CMK (cell line): ENCODE measurements around the gene CHCT1.

ENCODE experiments used
- DNase-seq: peaks from one replicate; pipeline ENCODE4 v3.0.0-alpha.2; 2010; ENCODE audit warnings: low read depth

Gene CHCT1

DNA sequence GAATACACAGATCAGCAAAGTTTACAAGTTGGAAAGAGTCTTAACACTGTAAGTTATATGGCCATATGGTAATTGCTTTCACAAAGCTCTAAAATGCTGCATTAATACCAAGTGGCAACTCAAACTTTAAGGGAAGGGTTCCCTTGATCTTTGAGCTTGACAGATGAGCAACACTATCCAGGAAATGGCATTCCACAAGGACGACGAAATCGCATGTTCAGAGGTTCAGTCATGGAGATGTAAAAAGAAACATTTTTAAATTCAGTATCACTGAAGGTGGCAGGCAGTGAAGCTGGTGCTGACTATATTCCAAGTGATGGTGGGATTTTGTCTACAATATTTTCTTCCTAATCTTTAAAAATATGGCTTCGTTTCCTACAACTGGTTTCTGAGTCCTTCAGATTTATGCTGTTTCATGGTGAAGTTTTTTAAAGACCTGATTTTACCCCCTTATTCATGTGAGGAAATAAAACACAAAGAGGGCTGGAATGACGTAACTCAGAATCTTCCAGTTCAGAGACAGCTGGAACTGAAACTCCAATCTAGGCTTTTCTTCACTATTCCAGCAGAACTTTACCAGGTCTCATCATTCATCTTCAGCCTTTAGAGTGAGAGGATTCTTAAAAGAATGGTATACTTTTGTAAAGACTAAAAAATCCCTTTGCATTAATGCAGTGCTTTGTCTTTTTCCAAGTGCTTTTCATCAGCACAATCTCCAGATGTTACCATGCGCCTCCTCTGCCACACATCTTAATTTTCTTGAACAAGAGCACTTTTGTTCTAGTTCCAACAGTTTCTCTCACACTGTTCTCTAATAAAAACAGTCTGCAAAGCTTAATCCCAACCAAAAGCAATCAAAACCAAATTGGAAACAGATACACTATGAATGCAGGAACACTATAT, 20.2 kb downstream of the CHCT1 start:
- no peak for DNase-seq

DNA sequence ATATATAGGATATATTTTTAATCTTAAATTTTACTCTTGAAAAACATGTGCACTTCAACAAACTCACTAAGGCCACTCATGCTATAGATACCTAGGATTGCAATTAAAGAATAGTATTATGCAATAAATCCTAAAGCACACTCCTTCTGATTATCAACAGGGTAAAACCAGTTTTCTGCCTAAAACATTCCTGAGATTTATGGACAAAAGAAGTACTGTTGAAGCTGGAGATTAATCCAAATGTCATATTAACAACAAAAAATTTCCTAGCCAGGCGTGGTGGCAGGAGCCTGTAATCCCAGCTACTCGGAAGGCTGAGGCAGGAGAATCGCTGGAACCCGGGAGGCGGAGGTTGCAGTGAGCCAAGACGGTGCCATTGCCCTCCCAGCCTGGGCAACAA, 21.4 kb downstream of the CHCT1 start:
- DNase-seq, result no peak

DNA sequence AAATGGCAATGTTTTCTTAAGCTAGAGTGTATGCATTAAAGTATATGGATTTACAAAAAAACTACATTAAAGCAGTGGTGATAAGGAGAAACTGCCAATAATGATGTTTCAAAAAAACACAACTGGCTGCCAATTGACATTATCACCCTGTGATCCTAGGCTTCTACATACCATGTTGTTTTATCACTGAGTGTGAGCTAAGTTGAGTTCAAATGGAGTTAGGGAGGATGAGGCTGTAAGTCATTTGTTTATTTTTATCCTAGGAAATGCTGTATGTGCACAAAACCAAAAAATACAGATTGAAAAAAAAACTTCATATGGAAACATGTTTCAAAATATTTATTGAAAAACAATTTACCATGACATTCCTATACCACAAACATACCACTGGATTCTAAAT, 22.9 kb downstream of the CHCT1 start:
- no peak for DNase-seq

DNA sequence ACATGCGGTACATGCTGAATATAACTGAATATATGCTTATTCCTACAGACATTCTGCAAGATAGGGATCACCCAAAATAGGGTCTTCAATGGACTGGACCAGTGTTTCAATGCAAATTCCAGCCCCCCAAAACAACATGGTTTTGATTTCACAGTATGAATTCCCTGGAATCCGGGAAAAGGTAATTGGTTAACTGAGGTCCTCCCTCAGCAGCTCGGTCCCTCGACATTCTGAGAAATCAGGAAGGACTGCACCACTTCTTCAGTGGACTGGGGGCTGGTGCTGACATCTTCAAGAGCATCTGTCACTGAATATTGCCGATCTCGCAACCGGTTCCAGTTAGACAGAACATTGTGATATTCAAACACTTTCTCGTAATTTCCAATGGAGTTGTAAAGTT, 25.1 kb downstream of the CHCT1 start:
- no peak for DNase-seq

DNA sequence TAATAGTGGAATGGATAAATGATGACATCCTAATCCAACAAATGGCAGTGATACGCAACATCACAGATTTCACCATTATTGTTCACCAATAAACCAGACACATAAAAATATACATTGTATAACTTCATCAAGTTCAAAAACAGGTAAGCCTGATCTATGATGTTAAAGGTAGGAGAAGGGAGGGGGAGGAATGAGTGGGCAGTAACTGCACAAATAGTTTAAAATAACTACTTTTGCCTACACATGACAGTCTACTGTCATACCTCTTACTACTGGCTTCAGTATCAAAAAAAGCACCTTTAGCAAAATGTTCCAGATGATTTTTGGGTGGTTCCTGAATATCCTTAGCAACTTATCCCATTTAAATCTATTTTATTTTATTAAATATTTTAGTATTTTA, 28.8 kb downstream of the CHCT1 start:
- no peak for DNase-seq

DNA sequence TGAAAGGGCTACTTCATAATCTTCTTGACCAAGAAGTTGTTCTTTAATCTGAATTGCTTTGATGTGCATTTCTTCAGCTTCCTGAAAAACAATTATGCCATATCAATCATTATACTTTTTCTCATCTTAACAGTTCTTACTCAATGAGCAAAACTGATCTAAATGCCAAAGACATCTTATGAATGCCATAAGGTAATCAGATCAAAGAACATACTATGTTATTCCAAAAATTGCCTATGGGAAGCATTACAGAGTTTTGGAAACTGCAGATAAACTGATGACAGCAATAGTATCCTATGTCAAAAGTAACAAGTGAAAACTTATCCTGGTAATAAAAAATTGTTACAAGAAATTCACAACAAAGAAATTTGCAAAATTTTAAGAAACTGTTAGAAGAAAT, 29.7 kb downstream of the CHCT1 start:
- DNase-seq, result no peak

DNA sequence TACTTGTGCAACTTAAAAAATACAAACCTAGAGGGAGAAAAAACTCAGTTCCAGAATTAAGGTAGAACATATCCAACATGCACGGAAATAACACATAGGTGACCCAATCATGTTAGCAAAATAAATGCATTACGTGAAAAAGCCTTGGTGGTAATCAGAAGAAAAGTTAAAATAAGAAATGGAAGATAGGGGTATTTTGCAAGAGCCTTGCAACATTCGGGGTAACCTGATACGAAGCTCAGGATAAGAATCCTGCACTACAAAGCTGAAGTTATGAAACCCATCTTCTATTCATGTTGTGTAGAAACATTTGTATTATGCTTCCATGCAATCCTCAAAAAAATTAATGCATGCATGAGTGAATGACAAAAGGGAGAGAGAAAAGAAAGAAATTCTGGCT, 33.1 kb downstream of the CHCT1 start:
- DNase-seq, result no peak

DNA sequence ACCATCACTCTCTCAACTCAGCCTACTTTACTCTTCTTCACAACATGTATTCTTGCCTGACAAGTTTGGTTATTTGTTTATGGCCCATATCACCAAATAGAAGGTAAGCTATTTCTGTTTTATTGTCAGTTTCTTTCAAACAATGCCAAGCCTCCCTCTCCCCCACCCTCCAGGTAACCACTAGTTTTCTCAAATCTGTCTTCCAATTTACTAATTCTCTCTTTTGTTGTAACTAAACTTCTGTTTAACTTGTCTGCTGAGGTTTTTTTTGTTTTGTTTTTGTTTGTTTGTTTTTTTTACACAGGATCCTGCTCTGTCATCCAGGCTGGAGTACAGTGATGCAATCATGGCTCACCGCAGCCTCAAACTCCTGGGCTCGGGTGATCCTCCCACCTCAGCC, 34.9 kb downstream of the CHCT1 start:
- DNase-seq, result no peak

DNA sequence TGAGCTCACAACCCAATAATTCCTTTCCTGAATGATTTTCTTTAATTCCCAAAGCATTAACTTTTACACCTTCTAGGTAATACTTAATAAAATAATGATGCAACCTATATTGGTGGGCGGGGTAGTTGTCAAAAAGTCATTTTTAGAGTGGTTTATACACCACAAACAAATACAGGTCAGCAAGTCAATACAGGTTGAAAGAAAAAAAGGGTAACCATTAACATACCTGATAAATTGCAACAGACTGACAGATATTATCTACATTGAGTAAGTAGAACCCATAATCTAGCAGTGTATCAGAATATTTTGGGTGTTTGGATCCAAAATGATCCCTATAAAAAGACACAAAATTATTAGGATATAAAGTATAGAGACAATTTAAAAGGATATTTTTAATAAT, 39.3 kb downstream of the CHCT1 start:
- DNase-seq, result no peak

DNA sequence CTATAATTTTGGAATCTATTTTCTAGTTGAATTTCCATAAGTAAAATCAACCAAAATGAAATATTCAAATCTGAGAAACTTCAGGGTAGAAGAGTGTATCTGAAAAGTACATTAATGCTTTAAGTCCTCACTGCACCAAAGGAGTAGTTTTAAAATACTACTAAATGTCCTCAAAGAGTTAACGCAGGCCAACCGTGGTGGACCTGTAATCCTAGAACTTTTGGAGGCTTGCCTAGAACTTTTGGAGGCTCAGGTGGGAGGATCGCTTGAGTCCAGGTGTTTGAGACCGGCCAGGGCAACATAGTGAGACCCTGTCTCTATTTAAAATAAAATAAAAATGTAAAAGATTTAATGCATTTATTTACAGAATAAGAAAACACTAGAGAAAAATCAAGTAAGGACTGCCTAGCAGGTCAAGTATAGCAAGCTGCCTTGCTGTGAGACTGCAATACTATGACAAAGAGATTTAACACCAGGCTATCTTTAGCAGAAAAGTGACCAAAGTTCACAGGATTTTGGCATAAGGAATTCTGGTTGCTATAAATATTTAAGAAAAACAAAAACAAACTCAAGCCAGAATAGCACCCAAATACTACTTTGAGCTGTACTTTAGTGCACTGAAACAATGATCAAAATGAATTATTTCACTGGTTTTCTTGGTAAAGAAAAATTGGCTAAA, 41.0 kb downstream of the CHCT1 start:
- DNase-seq, result no peak

DNA sequence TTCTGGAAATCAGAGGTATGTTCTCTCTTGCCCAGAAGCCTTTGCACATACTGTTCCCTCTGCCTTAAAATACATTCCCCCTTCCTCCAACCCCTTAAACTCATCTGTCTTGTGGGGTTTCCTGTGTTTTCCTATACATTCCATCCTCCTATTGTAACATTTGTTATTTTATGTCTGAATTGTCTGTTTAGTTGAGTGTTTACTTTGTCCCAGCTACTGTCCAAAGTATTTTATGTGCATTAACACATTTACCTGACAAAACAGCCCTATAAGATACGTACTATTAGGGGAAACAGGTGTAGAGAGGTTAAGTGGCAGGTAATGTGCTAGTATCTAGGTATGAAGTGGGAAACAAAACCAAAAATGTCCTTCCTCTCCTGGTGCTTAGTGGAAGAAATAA, 42.1 kb downstream of the CHCT1 start:
- DNase-seq, result no peak

DNA sequence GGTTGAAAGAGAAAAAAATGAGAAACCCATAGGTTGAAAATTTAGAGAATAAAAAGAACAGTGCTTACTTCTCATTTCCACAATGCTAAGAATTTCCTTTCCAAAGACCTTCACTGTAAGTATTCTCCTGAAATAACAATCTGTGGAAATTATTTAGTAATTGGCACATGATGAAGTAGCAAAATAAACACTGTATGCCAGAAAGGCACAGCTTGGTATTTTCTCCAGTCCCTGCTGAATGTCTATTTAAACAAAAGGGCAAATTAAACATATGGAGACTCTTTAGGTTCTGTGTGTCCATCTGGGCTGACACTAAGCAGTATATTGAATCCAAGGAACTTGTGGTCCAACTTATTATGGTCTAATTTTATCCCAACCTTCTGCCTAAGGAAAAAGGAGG, 46.1 kb downstream of the CHCT1 start:
- DNase-seq, result no peak

DNA sequence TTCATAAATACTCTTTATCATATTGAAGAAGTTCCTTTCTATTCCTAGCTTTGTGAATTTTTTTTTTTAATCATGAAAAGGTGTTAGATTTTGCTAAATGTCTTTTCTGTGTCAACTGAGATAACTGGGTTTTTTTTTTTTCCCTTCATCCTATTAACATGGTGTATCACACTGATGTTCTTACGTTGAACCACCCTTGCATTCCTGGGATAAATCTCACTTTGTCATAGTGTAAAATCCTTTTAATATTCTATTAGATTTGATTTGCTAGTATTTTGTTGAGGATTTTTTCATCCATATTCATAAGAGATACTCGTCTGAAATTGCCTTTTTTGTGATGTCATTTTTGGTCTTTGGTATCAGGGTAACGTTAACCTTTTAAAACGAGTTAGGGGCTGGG, 49.2 kb downstream of the CHCT1 start:
- no peak for DNase-seq

DNA sequence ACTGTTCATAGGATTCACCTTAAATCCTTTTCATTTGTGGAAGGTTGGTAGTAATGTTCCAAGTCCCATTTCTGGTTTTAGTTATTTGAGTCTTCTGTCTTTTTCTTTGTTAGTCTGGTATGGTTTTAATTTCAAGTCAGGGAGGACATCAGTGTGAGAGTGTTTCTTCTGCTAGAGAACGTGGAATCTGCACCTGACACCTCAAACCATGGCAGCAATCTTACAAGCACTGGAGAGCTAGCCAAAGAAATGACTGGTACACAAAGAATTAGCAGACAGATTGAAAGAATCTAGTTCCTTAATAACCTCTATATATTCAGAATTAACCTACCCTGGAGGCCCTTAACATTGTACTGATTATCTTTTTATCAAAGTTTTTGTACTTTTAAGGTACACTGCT, 50.2 kb downstream of the CHCT1 start:
- DNase-seq, result no peak

DNA sequence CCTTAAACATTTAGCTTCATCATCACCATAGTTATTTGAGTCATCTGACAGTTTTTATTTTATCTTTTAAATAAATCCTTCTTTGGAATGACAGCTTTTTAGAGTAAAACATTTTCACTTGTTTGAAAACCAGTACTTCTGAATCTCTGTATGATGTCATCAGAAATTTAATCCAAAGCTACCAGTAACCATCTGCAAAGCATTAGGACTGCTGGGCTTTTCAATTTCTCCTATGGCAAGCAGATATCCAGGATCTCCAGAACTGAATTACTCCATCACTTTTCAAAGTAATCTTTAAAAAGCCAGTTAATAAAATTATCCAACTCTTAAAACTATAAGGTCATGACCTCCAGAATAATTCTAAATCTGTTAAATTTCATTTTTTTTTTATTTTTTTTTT, 51.5 kb downstream of the CHCT1 start:
- DNase-seq, result no peak
